IPS-18c (cell line): Measurements from ENCODE around the gene SCIN.
A peak's percentile ranks its signal among the peaks of the same experiment; 100 is the strongest.
"Not testable (repeated sequence)": the region's sequence is repeated elsewhere in the genome, so short reads cannot be mapped to it uniquely, and the experiment has no call there.

Source experiments
- H3K4me3 ChIP-seq: 2 replicates; pipeline ENCODE4 v1.7.0; 2013; ENCODE audit warnings: low read depth, mild to moderate bottlenecking, low read length, moderate library complexity; ENCODE audit not compliant: insufficient read depth
- H3K9me3 ChIP-seq: one replicate; pipeline ENCODE4 v1.6.1; 2013; ENCODE audit warnings: mild to moderate bottlenecking, low read length, moderate library complexity; ENCODE audit not compliant: control insufficient read depth, insufficient read depth

Gene SCIN

DNA sequence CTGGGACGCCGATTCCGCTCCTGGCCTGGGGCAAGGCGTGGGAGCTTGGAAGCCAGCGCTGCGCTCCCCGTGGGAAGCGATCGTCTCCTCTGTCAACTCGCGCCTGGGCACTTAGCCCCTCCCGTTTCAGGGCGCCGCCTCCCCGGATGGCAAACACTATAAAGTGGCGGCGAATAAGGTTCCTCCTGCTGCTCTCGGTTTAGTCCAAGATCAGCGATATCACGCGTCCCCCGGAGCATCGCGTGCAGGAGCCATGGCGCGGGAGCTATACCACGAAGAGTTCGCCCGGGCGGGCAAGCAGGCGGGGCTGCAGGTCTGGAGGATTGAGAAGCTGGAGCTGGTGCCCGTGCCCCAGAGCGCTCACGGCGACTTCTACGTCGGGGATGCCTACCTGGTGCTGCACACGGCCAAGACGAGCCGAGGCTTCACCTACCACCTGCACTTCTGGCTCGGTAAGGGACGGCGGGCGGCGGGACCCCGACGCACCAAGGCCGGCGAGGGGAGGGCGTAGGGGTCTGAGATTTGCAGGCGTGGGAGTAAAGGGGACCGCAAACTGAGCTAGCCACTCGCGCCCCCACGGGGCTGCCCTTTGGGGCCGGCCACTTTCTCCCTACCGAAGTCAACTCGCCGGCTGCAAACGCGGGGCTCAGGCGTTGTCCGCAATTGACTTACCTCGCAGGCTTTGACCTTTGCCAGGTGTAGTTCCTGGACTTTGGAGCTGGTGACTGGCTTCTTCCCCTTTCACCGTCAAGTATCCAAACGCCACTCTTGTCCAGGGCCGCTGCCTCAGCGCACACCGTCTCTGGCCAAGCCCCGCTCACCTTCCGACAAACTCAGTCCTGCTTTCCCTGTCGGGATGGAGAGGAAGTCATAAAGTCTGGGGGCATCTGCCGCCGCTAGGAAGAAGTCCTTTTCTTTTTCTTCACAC lies at the start of gene SCIN:
Gene SCIN (plus strand): TSS at position 187 of the 928 bp plus-strand sequence. CDS start 67 bp downstream, at position 254.
- H3K4me3 ChIP-seq: peak within 1 kb of the TSS; percentile 54
- no peaks in the 10 kb centered on the region for H3K9me3 ChIP-seq

DNA sequence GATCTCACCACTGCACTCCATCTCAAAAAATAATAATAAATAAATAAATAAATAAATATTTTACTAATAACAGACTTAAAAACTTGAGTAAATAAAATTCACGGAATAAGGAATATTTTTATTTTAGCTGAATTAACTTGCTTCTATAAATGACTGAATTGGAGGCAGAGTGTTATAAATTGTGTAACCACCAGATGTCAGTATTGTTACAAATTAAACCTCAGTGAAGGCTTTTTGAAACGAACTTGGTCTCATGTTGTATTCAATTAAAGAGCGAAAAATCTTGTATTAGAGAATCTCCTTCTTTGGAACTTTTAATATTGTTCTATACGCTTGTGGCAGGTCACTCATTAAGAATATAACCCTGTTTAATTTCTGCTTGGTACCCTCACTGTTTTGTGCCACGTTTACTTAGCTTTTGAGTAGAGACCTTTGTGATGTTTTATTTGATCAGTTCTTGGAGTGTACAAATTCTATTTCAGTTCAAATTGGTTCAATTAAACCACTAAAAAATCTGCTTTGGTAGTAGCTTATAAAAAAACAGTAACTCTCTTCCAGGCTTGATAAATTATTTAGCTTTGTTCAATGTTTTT lies 45.6 kb upstream of the SCIN start:
- Histone ChIP-seq H3K4me3 (no peak overlapping the region), H3K9me3 (no peaks in the 10 kb centered on the region)

DNA sequence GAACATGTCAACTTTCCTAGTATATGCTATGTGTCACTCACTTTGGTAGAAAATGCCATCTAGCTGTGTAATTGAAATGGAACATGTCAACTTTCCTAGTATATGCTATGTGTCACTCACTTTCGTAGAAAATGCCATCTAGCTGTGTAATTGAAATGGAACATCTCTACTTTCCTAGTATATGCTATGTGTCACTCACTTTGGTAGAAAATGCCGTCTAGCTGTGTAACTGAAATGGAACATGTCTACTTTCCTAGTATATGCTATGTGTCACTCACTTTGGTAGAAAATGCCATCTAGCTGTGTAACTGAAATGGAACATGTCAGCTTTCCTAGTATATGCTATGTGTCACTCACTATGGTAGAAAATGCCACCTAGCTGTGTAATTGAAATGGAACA lies 43.8 kb upstream of the SCIN start:
- H3K4me3 ChIP-seq, H3K9me3 ChIP-seq: not testable (repeated sequence)

DNA sequence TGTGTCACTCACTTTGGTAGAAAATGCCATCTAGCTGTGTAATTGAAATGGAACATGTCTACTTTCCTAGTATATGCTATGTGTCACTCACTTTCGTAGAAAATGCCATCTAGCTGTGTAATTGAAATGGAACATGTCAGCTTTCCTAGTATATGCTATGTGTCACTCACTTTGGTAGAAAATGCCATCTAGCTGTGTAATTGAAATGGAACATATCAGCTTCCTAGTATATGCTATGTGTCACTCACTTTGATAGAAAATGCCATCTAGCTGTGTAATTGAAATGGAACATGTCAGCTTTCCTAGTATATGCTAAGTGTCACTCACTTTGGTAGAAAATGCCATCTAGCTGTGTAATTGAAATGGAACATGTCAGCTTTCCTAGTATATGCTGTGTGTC lies 42.9 kb upstream of the SCIN start:
- not testable (repeated sequence) for H3K4me3 ChIP-seq, H3K9me3 ChIP-seq

DNA sequence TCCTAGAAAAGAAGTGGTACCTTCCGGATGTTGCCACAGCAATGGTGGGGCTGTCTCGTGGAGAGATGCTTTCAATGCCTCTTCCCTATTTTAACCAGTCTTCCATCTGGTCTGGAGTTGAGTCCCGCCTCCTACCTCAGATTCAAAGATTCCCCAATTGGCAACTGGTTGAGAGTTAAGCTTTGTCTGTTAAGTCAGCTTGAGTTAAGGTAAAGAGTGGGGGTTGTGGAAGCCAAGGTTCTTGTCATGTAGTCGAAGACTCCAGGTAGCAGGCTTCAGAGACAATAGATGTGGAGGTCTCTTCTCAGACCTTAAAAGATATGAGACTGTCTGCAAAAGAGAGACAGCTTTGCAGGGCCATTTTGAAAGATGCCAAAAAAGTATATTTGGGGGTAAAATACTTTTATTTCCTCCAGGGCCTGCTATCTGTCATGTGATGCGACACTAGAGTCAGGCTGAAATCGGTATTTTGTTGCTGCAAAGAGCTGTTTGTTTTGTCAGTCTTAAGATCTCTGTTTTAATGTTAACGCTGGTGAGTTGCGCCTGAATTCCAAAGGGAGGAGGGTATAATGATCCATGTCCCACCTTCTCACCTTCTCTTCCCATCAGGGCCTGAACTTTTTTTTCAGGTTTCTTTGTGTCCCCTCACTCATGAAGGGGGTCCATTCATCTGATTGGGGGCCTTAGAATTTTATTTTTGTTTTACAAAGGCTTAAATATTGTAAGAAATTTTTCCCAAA lies 40.4 kb upstream of the SCIN start:
- Histone ChIP-seq H3K4me3 (no peak overlapping the region), H3K9me3 (no peaks in the 10 kb centered on the region)

DNA sequence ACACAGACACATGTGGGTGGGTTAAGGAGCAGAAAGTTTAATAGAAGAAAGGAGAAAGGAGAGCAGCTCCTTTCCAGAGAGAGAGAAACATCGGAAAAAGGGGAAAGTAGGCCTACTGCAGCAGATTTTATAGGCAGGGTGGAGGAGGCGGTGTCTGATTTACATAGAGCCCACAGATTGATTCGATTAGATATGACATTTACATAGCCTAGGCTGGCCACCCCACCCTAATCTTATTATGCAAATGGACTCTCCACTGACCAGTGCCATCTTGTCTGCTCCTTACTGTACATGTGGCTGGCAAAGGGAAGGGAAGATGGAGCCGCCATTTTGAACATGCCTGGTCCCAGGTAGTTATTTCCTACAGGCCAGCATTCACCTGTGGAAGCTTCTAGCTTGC lies 38.7 kb upstream of the SCIN start:
- no peak overlapping the region for H3K4me3 ChIP-seq
- peaks cover 5% of the 10 kb centered on the region for H3K9me3 ChIP-seq

DNA sequence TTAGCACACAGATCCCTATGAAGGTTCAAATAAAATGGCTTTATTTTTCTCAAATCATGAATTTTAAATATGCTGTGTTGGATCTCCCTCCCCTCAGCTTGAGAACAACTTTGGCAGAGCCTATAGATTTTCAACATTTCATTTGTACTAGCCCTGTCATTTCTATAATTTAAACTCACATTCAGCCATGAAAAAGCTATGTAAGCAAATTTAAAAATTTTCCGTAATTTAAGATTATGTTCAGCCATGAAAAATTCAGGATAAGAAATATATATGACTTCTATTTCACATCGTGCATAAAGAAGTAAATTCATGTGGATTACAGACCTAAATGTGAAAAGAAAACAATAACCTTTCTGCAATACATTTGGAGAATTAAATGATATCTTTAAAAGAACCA lies 36.5 kb upstream of the SCIN start:
- no peak overlapping the region for H3K4me3 ChIP-seq
- peaks cover 5% of the 10 kb centered on the region for H3K9me3 ChIP-seq

DNA sequence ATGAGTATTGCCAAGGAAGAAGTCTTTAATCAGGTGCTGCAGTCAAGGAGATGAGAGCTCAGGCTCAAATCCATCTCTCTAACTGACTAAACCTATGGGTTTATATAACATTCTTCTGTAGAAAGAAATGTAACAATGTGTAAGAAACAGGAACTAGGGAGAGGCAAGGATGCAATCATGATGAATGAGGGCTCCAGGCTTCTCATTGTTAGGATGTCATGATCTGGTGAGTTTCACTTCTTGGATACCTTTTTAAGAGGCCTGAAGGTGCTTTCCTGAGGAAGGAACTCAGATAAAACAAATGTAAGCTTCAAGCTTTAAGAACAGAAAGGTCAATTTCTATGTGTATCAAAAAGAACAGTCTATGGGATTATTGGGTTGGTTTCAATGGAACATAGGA lies 30.8 kb upstream of the SCIN start:
- Histone ChIP-seq H3K4me3 (no peak overlapping the region), H3K9me3 (peaks cover 5% of the 10 kb centered on the region)

DNA sequence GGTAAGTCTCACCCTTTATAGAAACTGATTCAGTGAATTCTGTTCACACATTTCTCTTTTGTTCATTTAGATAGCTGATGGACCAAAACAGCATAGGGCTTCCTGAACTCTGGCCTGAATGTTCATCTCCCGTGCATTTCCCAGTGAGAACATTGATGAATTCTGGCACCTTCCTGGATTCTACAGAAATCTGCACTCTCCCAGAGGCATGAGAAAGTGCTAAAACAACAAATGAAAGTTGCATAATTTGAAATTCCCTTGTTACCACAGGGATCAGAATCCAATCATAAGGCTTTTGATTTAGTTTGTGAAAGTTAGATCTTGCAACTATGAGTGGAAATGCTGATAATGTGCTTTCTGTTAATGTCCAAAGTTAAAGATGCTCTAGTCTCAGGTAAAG lies 29.7 kb upstream of the SCIN start:
- H3K4me3 ChIP-seq: no peak overlapping the region
- H3K9me3 ChIP-seq: peaks cover 2% of the 10 kb centered on the region

DNA sequence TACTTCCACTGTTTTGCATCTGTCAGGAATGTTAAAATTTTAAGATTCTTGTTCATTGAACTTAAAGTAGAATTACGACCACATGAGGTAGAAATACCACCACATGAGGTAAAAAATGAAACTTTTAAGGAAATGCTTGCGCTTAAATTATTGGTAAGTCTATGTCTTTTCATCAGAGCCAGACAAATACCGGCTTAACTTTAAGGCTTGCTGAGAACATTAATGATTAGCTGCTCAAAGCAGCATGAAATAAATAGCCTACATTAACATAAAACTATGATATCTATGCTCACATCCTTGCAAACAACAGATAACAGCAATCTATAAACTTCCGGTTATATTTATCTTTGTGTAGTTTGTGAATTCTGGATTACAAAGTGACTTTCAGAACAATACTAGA lies 26.9 kb upstream of the SCIN start:
- H3K4me3 ChIP-seq: no peak overlapping the region
- no peaks in the 10 kb centered on the region for H3K9me3 ChIP-seq

DNA sequence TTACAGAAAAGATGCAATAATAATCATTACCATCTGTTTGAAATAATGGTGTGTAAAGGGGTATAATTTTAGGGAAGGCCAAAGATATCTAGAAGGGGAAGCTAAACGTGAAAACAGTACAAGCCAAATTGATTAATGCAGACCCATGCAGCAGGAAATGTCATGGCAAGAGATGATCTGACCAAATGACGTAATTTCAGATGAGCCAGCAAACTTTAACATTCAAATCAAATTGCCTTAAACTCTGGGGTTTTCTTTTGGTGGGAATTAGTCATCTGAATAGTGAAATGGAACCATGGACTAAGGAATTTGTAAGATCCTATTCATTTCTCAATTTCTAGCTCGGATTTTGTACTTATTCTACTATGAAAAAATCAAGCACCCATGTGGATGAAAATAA lies 21.4 kb upstream of the SCIN start:
- no peaks in the 10 kb centered on the region for H3K9me3 ChIP-seq
- no peak overlapping the region for H3K4me3 ChIP-seq

DNA sequence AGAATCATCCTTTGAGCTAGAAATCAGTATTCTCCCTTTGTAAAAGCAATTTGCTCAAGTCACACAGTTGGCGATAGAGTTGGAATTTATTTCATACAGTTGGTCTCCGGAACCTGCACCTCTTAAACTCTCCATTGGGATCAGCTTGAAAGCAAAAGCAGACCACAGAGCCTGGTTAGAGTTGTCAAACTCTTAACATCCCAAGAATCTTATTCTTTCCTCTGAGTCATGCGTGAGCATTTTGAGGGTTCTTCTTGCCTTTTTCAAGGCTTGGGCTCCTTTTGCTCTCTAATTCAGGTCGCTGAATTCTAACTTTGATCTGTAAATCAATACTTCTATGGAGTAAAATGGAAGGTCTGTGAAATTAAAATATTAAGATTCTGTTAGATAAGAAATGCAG lies 19.6 kb upstream of the SCIN start:
- no peaks in the 10 kb centered on the region for H3K9me3 ChIP-seq
- no peak overlapping the region for H3K4me3 ChIP-seq

DNA sequence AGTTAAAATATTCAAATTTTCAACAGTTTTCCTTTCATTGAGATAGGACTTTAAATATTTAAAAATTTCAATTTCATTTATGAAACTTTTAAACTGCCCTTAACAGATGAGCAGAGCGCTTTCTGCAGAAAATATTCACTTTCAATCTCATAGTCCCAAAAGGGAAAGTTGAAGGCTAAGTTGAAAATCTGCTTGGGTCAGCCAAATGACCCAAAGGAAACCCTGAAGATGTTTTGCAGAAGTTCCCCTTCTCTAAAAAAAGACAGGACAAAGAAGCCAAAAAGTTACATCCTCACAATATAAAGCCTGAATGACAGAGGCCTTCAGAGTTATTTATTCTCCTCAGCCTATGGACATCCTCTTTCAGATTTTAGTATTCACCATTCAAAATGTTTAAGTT lies 17.6 kb upstream of the SCIN start:
- Histone ChIP-seq H3K9me3 (peaks cover 4% of the 10 kb centered on the region), H3K4me3 (no peak overlapping the region)

DNA sequence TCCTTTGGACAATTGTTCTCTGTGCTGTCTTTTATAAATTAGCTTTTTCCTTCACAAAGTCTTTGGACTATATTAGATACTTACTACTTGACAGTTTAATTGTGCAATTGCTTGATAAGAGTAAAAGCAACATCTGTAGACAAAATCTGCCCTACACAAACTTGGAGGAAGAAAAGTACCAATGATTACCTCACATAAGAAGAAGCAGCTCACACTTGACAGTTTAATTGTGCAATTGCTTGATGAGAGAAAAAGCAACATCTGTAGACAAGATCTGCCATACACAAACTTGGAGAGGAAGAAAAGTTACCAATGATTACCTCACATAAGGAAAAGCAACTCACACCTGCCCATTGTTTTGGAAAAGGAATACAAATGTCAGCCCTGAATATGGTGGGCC lies 17.1 kb upstream of the SCIN start:
- Histone ChIP-seq H3K9me3 (peaks cover 4% of the 10 kb centered on the region), H3K4me3 (no peak overlapping the region)

DNA sequence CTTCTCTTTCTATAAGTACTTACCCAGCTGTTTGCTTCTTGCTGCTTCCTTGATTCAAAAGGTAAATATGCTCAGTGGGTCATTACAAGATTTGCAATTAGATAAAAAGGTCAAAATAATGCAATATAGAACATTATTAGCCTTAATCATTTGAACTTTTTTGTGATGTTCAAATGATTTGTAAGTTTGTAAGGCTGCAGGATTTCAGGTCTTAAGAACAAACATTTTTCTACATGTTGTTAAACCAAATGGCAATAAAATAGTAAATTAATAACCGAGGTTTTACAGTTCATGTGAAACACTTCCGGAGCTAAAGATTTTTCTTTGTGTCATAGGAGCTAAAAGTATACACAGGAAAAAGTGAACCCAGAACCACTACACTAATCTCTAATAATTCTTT lies 16.2 kb upstream of the SCIN start:
- Histone ChIP-seq H3K4me3 (no peak overlapping the region), H3K9me3 (peaks cover 4% of the 10 kb centered on the region)

DNA sequence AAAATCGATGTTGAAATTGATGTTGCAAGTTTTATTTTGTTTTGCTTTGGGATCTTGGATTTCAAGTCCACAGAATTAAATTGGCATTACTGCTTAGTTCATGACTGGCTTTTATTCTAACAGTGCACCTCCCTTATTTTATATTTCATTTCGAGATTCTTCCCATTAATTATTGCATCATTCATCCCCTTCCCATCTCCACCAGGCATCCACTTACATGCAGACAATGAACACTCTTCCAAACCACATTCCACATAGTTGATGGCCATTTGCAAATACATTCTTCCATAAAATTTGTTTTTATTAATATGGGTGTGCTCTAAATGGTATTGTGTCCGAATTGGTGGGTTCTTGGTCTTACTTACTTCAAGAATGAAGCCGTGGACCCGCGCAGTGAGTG lies 15.6 kb upstream of the SCIN start:
- peaks cover 4% of the 10 kb centered on the region for H3K9me3 ChIP-seq

DNA sequence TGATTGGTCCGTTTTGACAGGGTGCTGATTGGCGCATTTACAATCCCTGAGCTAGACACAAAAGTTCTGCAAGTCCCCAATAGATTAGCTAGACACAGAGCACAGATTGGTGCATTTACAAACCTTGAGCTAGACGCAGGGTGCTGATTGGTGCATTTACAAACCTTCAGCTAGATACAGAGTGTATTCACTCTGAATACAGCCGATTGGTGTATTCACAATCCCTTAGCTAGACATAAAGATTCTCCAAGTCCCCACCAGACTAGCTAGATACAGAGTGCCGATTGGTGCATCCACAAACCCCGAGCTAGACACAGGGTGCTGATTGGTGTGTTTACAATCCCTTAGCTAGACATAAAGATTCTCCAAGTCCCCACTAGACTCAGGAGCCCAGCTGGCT lies 14.8 kb upstream of the SCIN start:
- H3K9me3 ChIP-seq, H3K4me3 ChIP-seq: not testable (repeated sequence)

More for the DNA sequence above, 15.6 kb upstream of the SCIN start:
- no peak overlapping the region for H3K4me3 ChIP-seq
